ENCODE results near the gene TXNRD3. TPM values are rescaled to one million over a fixed set of nuclear protein-coding genes. Genes with fewer than 3 reads are reported as not detected.
"Not testable (repeated sequence)": the region's sequence is repeated elsewhere in the genome, so short reads cannot be mapped to it uniquely, and the experiment has no call there.

TXNRD3 gene
- total RNA-seq, 2 experiments from 2014 or later: 0.50 to 1.6 TPM

- DNase-seq (peak; percentile 39), ATAC-seq (no peak)
- H3K9me3 Mint-ChIP-seq (ENCODE audit: low read depth): no peaks in the 10 kb centered on the region
- no peak overlapping the region for H3K27ac Mint-ChIP-seq
- H3K4me1 Mint-ChIP-seq: peaks cover 5% of the 10 kb centered on the region
- H3K4me3 Mint-ChIP-seq: no peak overlapping the region
- CTCF ChIA-PET: no interaction called here
- no peaks in the 10 kb centered on the region for H3K36me3 Mint-ChIP-seq
- H3K27me3 Mint-ChIP-seq: peaks cover 43% of the 10 kb centered on the region
Observed at GRCh38 chr3:126655887-126656286, 963 bp upstream of the TXNRD3 start.

- Mint-ChIP-seq H3K36me3 (peaks cover 1% of the 10 kb centered on the region), H3K27ac (no peak overlapping the region), H3K9me3 (ENCODE audit: low read depth) (no peaks in the 10 kb centered on the region), H3K27me3 (peaks cover 57% of the 10 kb centered on the region), H3K4me1 (peaks cover 3% of the 10 kb centered on the region), H3K4me3 (no peak overlapping the region)
- DNase-seq (no peak), ATAC-seq (no peak)
- CTCF ChIA-PET: no interaction called here
Observed at GRCh38 chr3:126649556-126650092, 5.3 kb downstream of the TXNRD3 start.

- H3K36me3 Mint-ChIP-seq: peaks cover 1% of the 10 kb centered on the region
- DNase-seq (no peak), ATAC-seq (no peak)
- H3K9me3 Mint-ChIP-seq (ENCODE audit: low read depth): no peaks in the 10 kb centered on the region
- H3K27me3 Mint-ChIP-seq: peaks cover 40% of the 10 kb centered on the region
- no peak overlapping the region for H3K4me3 Mint-ChIP-seq
- H3K4me1 Mint-ChIP-seq: no peaks in the 10 kb centered on the region
- no peak overlapping the region for H3K27ac Mint-ChIP-seq
- CTCF ChIA-PET: no interaction called here
Observed at GRCh38 chr3:126646674-126647073, 8.2 kb downstream of the TXNRD3 start.

GRCh38 chr3:126644615-126645014 is 10.3 kb downstream of the TXNRD3 start:
- Mint-ChIP-seq H3K36me3 (peaks cover 1% of the 10 kb centered on the region), H3K9me3 (ENCODE audit: low read depth) (no peaks in the 10 kb centered on the region), H3K27me3 (peaks cover 32% of the 10 kb centered on the region), H3K4me1 (no peaks in the 10 kb centered on the region), H3K4me3 (no peak overlapping the region), H3K27ac (no peak overlapping the region)
- CTCF ChIA-PET: no interaction called here
- no peak for ATAC-seq
- no peak for DNase-seq

- Mint-ChIP-seq H3K27ac (no peak overlapping the region), H3K9me3 (ENCODE audit: low read depth) (no peaks in the 10 kb centered on the region), H3K4me1 (no peaks in the 10 kb centered on the region), H3K4me3 (no peak overlapping the region), H3K36me3 (no peaks in the 10 kb centered on the region), H3K27me3 (peaks cover 3% of the 10 kb centered on the region)
- DNase-seq: no peak
- CTCF ChIA-PET: no interaction called here
- ATAC-seq: no peak
Observed at GRCh38 chr3:126638790-126639189, 16.1 kb downstream of the TXNRD3 start.

- CTCF ChIA-PET: no interaction called here
- Mint-ChIP-seq H3K4me1 (no peaks in the 10 kb centered on the region), H3K9me3 (ENCODE audit: low read depth) (no peaks in the 10 kb centered on the region), H3K27me3 (no peaks in the 10 kb centered on the region), H3K4me3 (no peak overlapping the region), H3K27ac (no peak overlapping the region), H3K36me3 (no peaks in the 10 kb centered on the region)
- no peak for DNase-seq
- no peak for ATAC-seq
Observed at GRCh38 chr3:126636436-126636835, 18.5 kb downstream of the TXNRD3 start.

- Mint-ChIP-seq H3K4me1 (peaks cover 1% of the 10 kb centered on the region), H3K9me3 (ENCODE audit: low read depth) (no peaks in the 10 kb centered on the region), H3K27ac (no peak overlapping the region), H3K4me3 (no peak overlapping the region), H3K36me3 (no peaks in the 10 kb centered on the region), H3K27me3 (no peaks in the 10 kb centered on the region)
- DNase-seq (no peak), ATAC-seq (no peak)
- CTCF ChIA-PET: no interaction called here
Observed at GRCh38 chr3:126634803-126635202, 20.1 kb downstream of the TXNRD3 start.

- Mint-ChIP-seq H3K27me3 (no peaks in the 10 kb centered on the region), H3K27ac (no peak overlapping the region), H3K9me3 (ENCODE audit: low read depth) (no peaks in the 10 kb centered on the region), H3K4me1 (peaks cover 6% of the 10 kb centered on the region), H3K4me3 (no peak overlapping the region), H3K36me3 (no peaks in the 10 kb centered on the region)
- DNase-seq (no peak), ATAC-seq (no peak)
- CTCF ChIA-PET: no interaction called here
Observed at GRCh38 chr3:126630020-126630419, 24.9 kb downstream of the TXNRD3 start.

GRCh38 chr3:126625735-126626134 is 29.2 kb downstream of the TXNRD3 start:
- not testable (repeated sequence) for H3K4me1 Mint-ChIP-seq; H3K27me3 Mint-ChIP-seq; H3K9me3 Mint-ChIP-seq (ENCODE audit: low read depth); DNase-seq; H3K36me3 Mint-ChIP-seq; ATAC-seq; H3K27ac Mint-ChIP-seq; H3K4me3 Mint-ChIP-seq
- CTCF ChIA-PET: interaction anchor here (1.4 kb wide), 1 partner anchor 12 kb away, joined by 3 read pairs; no protein-coding TSS in a partner anchor

- no peak overlapping the region for H3K4me3 Mint-ChIP-seq
- H3K4me1 Mint-ChIP-seq: no peaks in the 10 kb centered on the region
- H3K9me3 Mint-ChIP-seq (ENCODE audit: low read depth): no peaks in the 10 kb centered on the region
- ATAC-seq (no peak), DNase-seq (no peak)
- peaks cover 6% of the 10 kb centered on the region for H3K27me3 Mint-ChIP-seq
- CTCF ChIA-PET: no interaction called here
- no peaks in the 10 kb centered on the region for H3K36me3 Mint-ChIP-seq
- no peak overlapping the region for H3K27ac Mint-ChIP-seq
Observed at GRCh38 chr3:126622694-126623093, 32.2 kb downstream of the TXNRD3 start.

- H3K9me3 Mint-ChIP-seq (ENCODE audit: low read depth): no peaks in the 10 kb centered on the region
- DNase-seq (no peak), ATAC-seq (no peak)
- H3K27ac Mint-ChIP-seq: no peak overlapping the region
- no peak overlapping the region for H3K4me3 Mint-ChIP-seq
- peaks cover 2% of the 10 kb centered on the region for H3K36me3 Mint-ChIP-seq
- H3K4me1 Mint-ChIP-seq: peaks cover 4% of the 10 kb centered on the region
- H3K27me3 Mint-ChIP-seq: peaks cover 6% of the 10 kb centered on the region
- CTCF ChIA-PET: no interaction called here
Observed at GRCh38 chr3:126621627-126622345, 33.1 kb downstream of the TXNRD3 start.

GRCh38 chr3:126621171-126621570 is 33.8 kb downstream of the TXNRD3 start:
- DNase-seq (no peak), ATAC-seq (no peak)
- H3K4me3 Mint-ChIP-seq: no peak overlapping the region

GRCh38 chr3:126620738-126621137 is 34.2 kb downstream of the TXNRD3 start:
- H3K4me3 Mint-ChIP-seq: no peak overlapping the region
- peaks cover 6% of the 10 kb centered on the region for H3K27me3 Mint-ChIP-seq
- DNase-seq (no peak), ATAC-seq (no peak)
- H3K36me3 Mint-ChIP-seq: peaks cover 2% of the 10 kb centered on the region
- no peak overlapping the region for H3K27ac Mint-ChIP-seq
- H3K9me3 Mint-ChIP-seq (ENCODE audit: low read depth): no peaks in the 10 kb centered on the region
- CTCF ChIA-PET: no interaction called here
- H3K4me1 Mint-ChIP-seq: peaks cover 7% of the 10 kb centered on the region

More at GRCh38 chr3:126621171-126621570, 33.8 kb downstream of the TXNRD3 start:
- peaks cover 2% of the 10 kb centered on the region for H3K36me3 Mint-ChIP-seq
- peaks cover 6% of the 10 kb centered on the region for H3K27me3 Mint-ChIP-seq
- H3K27ac Mint-ChIP-seq: no peak overlapping the region
- H3K9me3 Mint-ChIP-seq (ENCODE audit: low read depth): no peaks in the 10 kb centered on the region
- CTCF ChIA-PET: no interaction called here
- peaks cover 7% of the 10 kb centered on the region for H3K4me1 Mint-ChIP-seq

- no peaks in the 10 kb centered on the region for H3K9me3 Mint-ChIP-seq (ENCODE audit: low read depth)
- H3K27ac Mint-ChIP-seq: no peak overlapping the region
- peaks cover 8% of the 10 kb centered on the region for H3K4me1 Mint-ChIP-seq
- peaks cover 2% of the 10 kb centered on the region for H3K36me3 Mint-ChIP-seq
- ATAC-seq (no peak), DNase-seq (no peak)
- no peak overlapping the region for H3K4me3 Mint-ChIP-seq
- CTCF ChIA-PET: no interaction called here
- peaks cover 6% of the 10 kb centered on the region for H3K27me3 Mint-ChIP-seq
Observed at GRCh38 chr3:126618760-126619159, 36.2 kb downstream of the TXNRD3 start.
